ELF-1 (cell line): ENCODE results near the gene FARSA.
"Not testable (repeated sequence)": the region's sequence is repeated elsewhere in the genome, so short reads cannot be mapped to it uniquely, and the experiment has no call there.

Experiments
- DNase-seq: peaks from one replicate; pipeline ENCODE4 v3.0.0-alpha.2; 2016; ENCODE audit warnings: low read depth, low spot score

Gene FARSA

GRCh38 chr19:12953799-12954611, 20.5 kb upstream of the FARSA start:
- no peak for DNase-seq

GRCh38 chr19:12953138-12953798, 19.8 kb upstream of the FARSA start:
- no peak for DNase-seq

DNA sequence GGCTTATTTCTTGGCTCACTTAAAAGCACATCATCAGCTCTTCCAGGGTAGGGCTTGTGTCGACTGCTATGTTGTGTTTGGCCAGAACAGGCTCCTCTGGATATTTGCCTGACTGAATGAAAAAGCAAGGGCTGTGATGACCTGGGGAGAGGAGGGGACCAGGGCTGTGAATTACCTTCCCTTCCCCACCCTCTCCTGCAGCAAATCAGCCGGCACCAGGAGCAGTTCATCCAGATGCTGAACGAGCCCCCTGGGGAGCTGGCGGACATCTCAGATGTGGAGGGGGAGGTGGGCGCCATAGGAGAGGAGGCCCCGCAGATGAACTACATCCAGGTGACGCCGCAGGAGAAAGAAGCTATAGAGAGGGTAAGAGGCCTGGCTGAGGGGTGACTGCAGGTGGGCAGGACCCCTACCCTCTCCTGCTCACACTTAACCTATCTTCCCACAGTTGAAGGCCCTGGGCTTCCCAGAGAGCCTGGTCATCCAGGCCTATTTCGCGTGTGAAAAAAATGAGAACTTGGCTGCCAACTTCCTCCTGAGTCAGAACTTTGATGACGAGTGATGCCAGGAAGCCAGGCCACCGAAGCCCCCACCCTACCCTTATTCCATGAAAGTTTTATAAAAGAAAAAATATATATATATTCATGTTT, 19.1 kb upstream of the FARSA start:
- DNase-seq = peak; percentile 24

GRCh38 chr19:12952050-12952449, 18.5 kb upstream of the FARSA start:
- DNase-seq = not testable (repeated sequence)

DNA sequence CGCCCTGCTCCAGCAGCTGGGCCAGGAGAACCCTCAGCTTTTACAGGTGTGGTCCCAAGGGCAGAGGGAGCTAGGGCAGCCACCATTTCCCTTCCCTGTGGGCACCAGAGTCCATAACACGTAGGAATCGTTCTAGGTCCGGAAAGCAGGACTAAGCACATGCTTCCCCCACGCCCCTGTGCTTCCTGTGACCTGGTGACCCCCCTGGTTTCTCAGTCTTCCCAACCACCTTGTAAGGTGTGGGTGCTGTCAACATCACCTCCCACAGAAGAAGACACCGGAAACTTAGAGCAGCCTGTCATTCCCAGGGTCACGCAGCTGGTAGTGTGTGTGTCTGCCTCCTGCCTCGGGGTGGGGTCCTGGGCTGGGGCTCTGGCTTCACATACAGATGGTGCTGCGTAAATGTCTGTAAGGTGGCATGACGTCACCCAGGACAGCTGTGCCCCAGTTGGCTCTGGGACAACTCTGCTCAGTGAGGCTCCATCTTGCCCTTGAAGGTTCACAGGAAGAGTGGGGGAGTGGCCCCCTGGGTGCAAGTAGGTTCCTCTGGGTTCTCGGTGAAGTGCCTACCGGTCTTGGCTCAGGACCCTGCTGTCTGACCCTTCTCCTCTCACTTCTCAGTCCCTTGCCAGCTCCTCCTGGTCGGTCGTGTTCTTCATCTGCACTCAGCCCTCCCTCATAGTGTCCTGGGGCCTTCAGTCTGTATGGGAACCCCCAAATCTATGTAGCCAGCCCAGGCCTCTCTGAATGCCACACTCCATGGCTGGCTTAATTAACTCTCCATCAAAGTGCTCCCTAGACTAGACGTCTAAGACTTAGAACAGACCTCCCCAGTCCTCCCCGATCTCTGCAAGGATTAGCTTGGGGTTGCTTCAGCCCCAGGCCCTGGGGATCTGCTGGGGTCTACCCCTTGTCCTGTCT, 16.1 kb upstream of the FARSA start:
- DNase-seq = no peak

- no peak for DNase-seq
These were observed 15.3 kb upstream of the FARSA start for GRCh38 chr19:12948612-12949362.

DNA sequence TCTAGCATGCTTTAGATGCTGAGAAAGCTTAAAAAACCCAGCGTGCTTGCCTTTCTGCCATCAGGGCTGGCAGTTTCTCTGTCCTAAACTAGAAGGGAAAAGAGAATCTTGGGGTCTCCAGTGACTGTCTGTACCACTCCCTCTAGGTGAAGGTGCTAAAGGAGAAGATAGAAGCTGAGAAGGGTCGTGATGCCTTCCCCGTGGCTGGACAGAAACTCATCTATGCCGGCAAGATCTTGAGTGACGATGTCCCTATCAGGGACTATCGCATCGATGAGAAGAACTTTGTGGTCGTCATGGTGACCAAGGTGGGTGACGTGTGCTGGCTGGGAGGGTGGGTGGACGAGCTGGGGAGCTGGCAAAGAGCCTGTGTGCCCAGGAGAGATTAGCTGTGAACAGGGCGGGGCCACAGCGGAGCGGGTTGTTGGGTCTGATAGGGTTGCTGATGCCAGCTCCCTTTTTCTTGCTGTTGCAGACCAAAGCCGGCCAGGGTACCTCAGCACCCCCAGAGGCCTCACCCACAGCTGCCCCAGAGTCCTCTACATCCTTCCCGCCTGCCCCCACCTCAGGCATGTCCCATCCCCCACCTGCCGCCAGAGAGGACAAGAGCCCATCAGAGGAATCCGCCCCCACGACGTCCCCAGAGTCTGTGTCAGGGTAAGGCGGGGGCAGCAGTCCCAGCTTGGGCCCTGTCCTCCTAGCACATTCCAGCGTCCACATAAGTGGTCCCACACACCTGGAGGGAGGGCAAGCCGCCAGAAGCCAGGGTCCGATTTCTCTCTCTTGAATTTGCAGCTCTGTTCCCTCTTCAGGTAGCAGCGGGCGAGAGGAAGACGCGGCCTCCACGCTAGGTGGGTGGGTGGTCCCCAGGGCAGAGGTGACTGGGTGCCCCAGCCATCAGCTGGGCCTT, 14.4 kb upstream of the FARSA start:
- DNase-seq = no peak

GRCh38 chr19:12946731-12947496, 13.4 kb upstream of the FARSA start:
- peak; percentile 32 for DNase-seq

GRCh38 chr19:12946092-12946721, 12.7 kb upstream of the FARSA start:
- peak; percentile 93 for DNase-seq

GRCh38 chr19:12945479-12946091, 12.1 kb upstream of the FARSA start, which contains the start of gene RAD23A:
TSS of gene RAD23A (plus strand) at chr19:12945862. CDS start at chr19:12945949, 87 bp downstream.
- peak; percentile 99 for DNase-seq

GRCh38 chr19:12944104-12944674, 10.7 kb upstream of the FARSA start:
- DNase-seq = no peak

DNA sequence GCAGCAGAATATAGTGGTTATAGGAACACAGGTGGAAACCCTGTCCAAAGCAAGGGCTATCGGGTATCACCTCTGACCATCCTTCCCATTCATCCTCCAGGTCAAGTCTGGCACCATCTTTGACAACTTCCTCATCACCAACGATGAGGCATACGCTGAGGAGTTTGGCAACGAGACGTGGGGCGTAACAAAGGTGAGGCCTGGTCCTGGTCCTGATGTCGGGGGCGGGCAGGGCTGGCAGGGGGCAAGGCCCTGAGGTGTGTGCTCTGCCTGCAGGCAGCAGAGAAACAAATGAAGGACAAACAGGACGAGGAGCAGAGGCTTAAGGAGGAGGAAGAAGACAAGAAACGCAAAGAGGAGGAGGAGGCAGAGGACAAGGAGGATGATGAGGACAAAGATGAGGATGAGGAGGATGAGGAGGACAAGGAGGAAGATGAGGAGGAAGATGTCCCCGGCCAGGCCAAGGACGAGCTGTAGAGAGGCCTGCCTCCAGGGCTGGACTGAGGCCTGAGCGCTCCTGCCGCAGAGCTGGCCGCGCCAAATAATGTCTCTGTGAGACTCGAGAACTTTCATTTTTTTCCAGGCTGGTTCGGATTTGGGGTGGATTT, 10.0 kb upstream of the FARSA start:
- DNase-seq = no peak

DNA sequence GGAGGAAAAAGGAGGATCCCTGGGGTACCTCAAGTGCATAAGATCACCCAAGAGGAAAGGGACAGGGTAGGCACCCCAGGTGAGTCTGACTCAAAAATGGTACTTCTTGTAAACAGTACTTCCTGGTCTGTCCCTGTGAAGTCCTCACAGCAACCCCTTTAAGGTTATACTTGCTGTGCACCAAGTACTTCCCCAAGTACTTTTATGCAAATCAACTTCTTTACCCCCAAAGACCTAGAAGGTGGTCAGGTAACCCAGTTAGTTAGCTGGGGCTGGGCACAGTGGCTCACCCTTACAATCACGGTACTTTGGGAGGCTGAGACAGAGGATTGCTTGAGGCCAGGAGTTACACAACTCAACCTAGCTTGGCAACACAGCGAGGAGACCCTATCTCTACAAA, 7.4 kb upstream of the FARSA start:
- no peak for DNase-seq

DNA sequence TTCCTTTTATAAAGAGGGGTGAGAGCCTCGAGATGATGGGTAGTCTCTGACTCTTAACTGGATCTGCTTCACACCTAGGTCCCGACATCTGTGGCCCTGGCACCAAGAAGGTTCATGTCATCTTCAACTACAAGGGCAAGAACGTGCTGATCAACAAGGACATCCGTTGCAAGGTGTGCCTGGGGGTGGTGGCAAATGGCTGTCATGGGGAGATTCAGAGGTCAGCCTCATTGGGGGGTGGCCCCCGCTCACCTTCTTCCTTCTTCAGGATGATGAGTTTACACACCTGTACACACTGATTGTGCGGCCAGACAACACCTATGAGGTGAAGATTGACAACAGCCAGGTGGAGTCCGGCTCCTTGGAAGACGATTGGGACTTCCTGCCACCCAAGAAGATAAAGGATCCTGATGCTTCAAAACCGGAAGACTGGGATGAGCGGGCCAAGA, 6.5 kb upstream of the FARSA start:
- DNase-seq = no peak

GRCh38 chr19:12938779-12939601, 5.5 kb upstream of the FARSA start:
- no peak for DNase-seq
